GM20431 (cell line): ENCODE measurements around the gene GNG2.

Experiments
- in situ Hi-C: fragments of 300-500 bp; cut with MseI, MboI; formaldehyde crosslinking; loops from one replicate; pipeline ENCODE4 v1.15.0; 2020; ENCODE audit warnings: low sequenced_read_pairs; ENCODE audit not compliant: unreplicated experiment

The GNG2 gene

GRCh38 chr14:52013984-52014600, 153.7 kb downstream of the GNG2 start:
- in situ Hi-C loops = no loop called here

GRCh38 chr14:52014601-52015267, 154.3 kb downstream of the GNG2 start:
- in situ Hi-C loops = no loop called here

GRCh38 chr14:52015411-52016030, 155.1 kb downstream of the GNG2 start:
- in situ Hi-C loops = no loop called here

- in situ Hi-C loops = no loop called here
These were observed 157.8 kb downstream of the GNG2 start for GRCh38 chr14:52018252-52018651.

GRCh38 chr14:52018970-52019369, 158.6 kb downstream of the GNG2 start:
- in situ Hi-C loops = no loop called here
